Stimulated activated naive CD8-positive, alpha-beta T cell treated with anti-CD3 and anti-CD28 coated beads, Interleukin-15, amount 100 ng/mL, for 72 hours (primary cell): ENCODE results near the gene TRPV3.
"Not testable (repeated sequence)": the region's sequence is repeated elsewhere in the genome, so short reads cannot be mapped to it uniquely, and the experiment has no call there.

Source experiments
- ATAC-seq: fragments of 150-1000 bp; cut with Tn5 transposase; 2 replicates; pipeline ENCODE4 v1.10.0; 2021; ENCODE audit warnings: mild to moderate bottlenecking, moderate library complexity
- DNase-seq, 2 donors: peaks; one replicate each; pipeline ENCODE4 v3.0.0; 2021 to 2022
- H3K27ac Mint-ChIP-seq, 2 donors: one replicate each; pipeline ENCODE4 v1.8.0; 2022; ENCODE audit warnings: mild to moderate bottlenecking in 2 of 2, mixed read lengths in 2 of 2, moderate library complexity in 2 of 2
- H3K27me3 Mint-ChIP-seq: one replicate; pipeline ENCODE4 v1.8.0; 2022; ENCODE audit warnings: mixed read lengths
- H3K4me1 Mint-ChIP-seq: one replicate; pipeline ENCODE4 v1.8.0; 2022; ENCODE audit warnings: mild to moderate bottlenecking, mixed read lengths
- H3K4me3 Mint-ChIP-seq, 2 donors: one replicate each; pipeline ENCODE4 v1.8.0; 2022; ENCODE audit warnings: mild to moderate bottlenecking in 2 of 2, mixed read lengths in 2 of 2, moderate library complexity in 1 of 2
- H3K9me3 Mint-ChIP-seq, 2 donors: one replicate each; pipeline ENCODE4 v1.8.0; 2022; ENCODE audit warnings: mixed read lengths in 2 of 2

TRPV3 gene

DNA sequence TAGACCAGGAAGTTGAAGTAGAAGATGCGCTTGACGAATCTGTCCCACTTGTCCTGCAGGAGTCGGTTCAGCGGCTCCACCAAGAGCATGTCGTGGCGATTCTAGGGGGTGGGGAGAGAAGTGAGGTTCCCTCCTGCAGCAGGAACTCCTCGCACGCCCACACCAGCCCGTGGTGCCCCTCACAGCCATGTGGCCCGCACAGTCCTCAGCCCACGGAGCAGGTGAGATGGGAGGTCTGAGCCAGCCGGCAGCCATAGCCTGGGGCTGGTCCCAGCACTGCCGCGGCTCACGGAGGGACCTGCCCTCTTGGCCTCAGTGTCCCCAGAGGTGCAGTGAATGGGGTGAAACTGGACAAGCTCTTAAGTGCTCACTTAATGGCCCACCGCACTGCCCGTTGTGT is 28.2 kb upstream of the TRPV3 start:
- ATAC-seq (no peak), DNase-seq (no peak)
- Mint-ChIP-seq H3K27me3 (no peaks in the 10 kb centered on the region), H3K4me3 (no peak overlapping the region), H3K9me3 (no peaks in the 10 kb centered on the region), H3K4me1 (no peaks in the 10 kb centered on the region), H3K27ac (no peak overlapping the region)

DNA sequence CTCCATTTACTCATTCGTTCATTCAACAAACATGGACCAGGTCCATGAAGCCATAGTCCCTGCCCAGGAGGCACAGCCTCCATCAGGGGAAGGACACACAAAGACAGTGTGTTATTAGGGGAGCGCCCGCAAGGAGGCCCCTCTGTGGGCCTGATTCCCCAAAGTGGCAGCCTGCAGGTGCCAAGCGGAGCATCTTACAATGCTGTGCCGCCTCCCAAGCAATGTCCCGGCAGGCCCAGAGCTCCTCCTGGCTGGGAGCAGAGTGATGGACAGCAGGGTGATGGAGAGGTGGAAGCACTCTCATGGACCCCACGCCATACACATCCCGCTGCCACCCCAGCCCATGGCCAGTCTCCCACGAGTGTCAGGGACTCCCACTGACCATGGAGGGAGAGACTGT is 25.8 kb upstream of the TRPV3 start:
- no peak overlapping the region for H3K27ac Mint-ChIP-seq
- ATAC-seq (no peak), DNase-seq (no peak)
- H3K4me3 Mint-ChIP-seq = no peak overlapping the region
- no peaks in the 10 kb centered on the region for H3K4me1 Mint-ChIP-seq
- no peaks in the 10 kb centered on the region for H3K9me3 Mint-ChIP-seq
- H3K27me3 Mint-ChIP-seq = no peaks in the 10 kb centered on the region

- Mint-ChIP-seq H3K27ac (peak overlapping the region in 1 of 2 donors; percentile 34), H3K4me1 (no peaks in the 10 kb centered on the region), H3K4me3 (no peak overlapping the region), H3K9me3 (no peaks in the 10 kb centered on the region), H3K27me3 (no peaks in the 10 kb centered on the region)
- no peak for ATAC-seq
- no peak for DNase-seq
These were observed 25.3 kb upstream of the TRPV3 start for GRCh38 chr17:3582915-3583314.

- H3K4me1 Mint-ChIP-seq, ATAC-seq: not testable (repeated sequence)
These were observed 21.1 kb upstream of the TRPV3 start for GRCh38 chr17:3578667-3579066.

GRCh38 chr17:3576970-3577369 is 19.4 kb upstream of the TRPV3 start:
- DNase-seq = no peak
- no peaks in the 10 kb centered on the region for H3K27me3 Mint-ChIP-seq
- no peak for ATAC-seq

More at GRCh38 chr17:3578667-3579066, 21.1 kb upstream of the TRPV3 start:
- H3K27ac Mint-ChIP-seq, H3K4me3 Mint-ChIP-seq, DNase-seq, H3K27me3 Mint-ChIP-seq, H3K9me3 Mint-ChIP-seq: not testable (repeated sequence)

DNA sequence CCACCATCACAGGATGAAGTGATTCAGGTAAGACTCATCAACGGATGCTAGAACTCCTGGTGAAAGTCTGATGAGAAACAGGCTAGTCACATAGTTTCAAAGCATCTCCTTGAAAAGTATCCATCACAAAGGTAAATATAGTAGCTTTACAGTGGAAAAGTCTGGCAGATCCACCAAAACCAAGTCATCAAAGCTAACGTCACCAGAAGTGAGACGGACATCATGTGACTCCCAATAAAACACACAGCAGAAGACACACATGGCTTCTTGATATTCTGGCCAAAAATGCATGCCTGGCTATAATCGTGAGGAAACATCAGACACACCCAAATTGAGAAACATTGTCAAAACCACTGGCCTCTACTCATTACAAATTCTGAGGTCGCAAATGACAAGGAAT is 17.9 kb upstream of the TRPV3 start:
- no peaks in the 10 kb centered on the region for H3K9me3 Mint-ChIP-seq
- ATAC-seq (no peak), DNase-seq (no peak)
- H3K27me3 Mint-ChIP-seq = no peaks in the 10 kb centered on the region
- H3K27ac Mint-ChIP-seq = no peak overlapping the region
- no peaks in the 10 kb centered on the region for H3K4me1 Mint-ChIP-seq
- no peak overlapping the region for H3K4me3 Mint-ChIP-seq

More at GRCh38 chr17:3576970-3577369, 19.4 kb upstream of the TRPV3 start:
- Mint-ChIP-seq H3K27ac (no peak overlapping the region), H3K9me3 (no peaks in the 10 kb centered on the region), H3K4me3 (no peak overlapping the region), H3K4me1 (no peaks in the 10 kb centered on the region)

GRCh38 chr17:3574231-3574630 is 16.6 kb upstream of the TRPV3 start:
- H3K27me3 Mint-ChIP-seq = no peaks in the 10 kb centered on the region
- H3K4me1 Mint-ChIP-seq = no peaks in the 10 kb centered on the region
- DNase-seq = no peak
- no peaks in the 10 kb centered on the region for H3K9me3 Mint-ChIP-seq
- H3K27ac Mint-ChIP-seq = no peak overlapping the region
- ATAC-seq = no peak
- no peak overlapping the region for H3K4me3 Mint-ChIP-seq

DNA sequence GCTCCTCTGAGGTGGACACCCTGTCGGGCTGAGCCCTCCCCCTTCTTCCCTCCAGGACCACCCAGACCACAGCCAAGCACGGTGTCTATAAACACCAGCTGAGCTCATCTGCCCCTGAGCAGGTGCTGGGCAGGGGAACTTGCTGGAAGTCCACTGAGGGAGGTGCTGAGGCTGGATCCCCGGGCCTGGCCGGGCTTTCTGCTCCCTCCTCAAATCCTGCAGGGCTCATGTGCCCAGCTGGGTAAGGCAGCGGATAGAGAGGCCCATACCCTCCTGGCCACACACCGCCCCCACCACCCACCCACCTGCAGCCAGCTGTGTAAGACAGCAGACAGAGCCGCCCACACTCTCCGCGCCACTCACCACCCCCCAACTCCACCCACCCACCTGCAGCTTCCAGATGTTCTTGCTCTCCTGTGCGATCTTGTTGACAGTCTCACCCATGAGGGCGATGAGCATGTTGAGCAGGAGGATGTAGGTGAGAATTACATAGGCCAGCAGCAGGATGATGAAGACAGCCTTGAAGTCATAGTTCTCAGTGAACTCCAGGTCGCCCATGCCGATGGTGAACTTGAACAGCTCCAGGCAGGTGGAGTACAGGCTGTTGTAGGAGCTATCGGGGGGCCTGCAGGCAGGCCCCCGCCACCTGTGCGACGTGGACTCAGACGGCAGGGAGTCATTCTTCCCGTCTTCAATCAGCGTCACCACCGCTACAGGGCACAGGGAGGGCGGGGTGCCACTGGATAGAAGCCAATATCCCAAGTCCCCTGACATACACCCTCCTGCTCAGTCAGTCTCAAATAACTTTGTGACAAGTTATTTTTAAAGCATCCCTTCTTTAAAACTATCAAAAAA is 15.9 kb upstream of the TRPV3 start:
- Mint-ChIP-seq H3K9me3 (no peaks in the 10 kb centered on the region), H3K27me3 (no peaks in the 10 kb centered on the region), H3K27ac (no peak overlapping the region), H3K4me3 (no peak overlapping the region), H3K4me1 (no peaks in the 10 kb centered on the region)
- DNase-seq (no peak), ATAC-seq (no peak)

GRCh38 chr17:3572231-3572630 is 14.6 kb upstream of the TRPV3 start:
- Mint-ChIP-seq H3K27me3 (no peaks in the 10 kb centered on the region), H3K27ac (no peak overlapping the region), H3K4me3 (no peak overlapping the region), H3K4me1 (no peaks in the 10 kb centered on the region), H3K9me3 (no peaks in the 10 kb centered on the region)
- no peak for ATAC-seq
- no peak for DNase-seq

GRCh38 chr17:3571043-3571900 is 13.7 kb upstream of the TRPV3 start:
- H3K27ac Mint-ChIP-seq = peak overlapping the region in 1 of 2 donors; percentile 12
- no peaks in the 10 kb centered on the region for H3K4me1 Mint-ChIP-seq
- no peak overlapping the region for H3K4me3 Mint-ChIP-seq
- ATAC-seq (no peak), DNase-seq (no peak)
- H3K9me3 Mint-ChIP-seq = no peaks in the 10 kb centered on the region
- H3K27me3 Mint-ChIP-seq = no peaks in the 10 kb centered on the region

GRCh38 chr17:3569534-3570137 is 12.0 kb upstream of the TRPV3 start:
- Mint-ChIP-seq H3K9me3 (no peaks in the 10 kb centered on the region), H3K27me3 (no peaks in the 10 kb centered on the region), H3K4me3 (no peak overlapping the region), H3K27ac (no peak overlapping the region), H3K4me1 (no peaks in the 10 kb centered on the region)
- ATAC-seq (no peak), DNase-seq (no peak)

GRCh38 chr17:3566551-3566950 is 8.9 kb upstream of the TRPV3 start:
- Mint-ChIP-seq H3K27ac (no peak overlapping the region), H3K9me3 (no peaks in the 10 kb centered on the region), H3K4me3 (no peak overlapping the region), H3K4me1 (peaks cover 11% of the 10 kb centered on the region), H3K27me3 (no peaks in the 10 kb centered on the region)
- ATAC-seq = no peak
- no peak for DNase-seq

DNA sequence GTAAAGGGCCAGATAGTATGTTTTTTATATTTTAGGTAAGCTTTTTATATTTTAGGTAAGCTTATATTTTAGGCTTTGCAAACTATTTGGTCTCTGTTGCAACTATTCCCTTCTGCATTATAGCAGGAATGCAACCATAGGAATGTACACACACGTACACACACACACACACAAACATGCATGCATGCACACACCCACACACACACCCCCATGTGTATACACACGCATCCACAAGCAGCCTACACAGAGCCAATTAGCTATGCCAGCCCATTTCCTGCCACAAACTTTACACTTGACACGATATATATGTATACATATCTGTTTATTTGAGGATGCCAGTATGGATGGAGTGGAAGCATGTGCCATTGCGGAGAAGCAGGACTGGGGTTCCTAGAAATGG is 7.5 kb upstream of the TRPV3 start:
- DNase-seq (no peak), ATAC-seq (no peak)
- Mint-ChIP-seq H3K4me1 (peaks cover 11% of the 10 kb centered on the region), H3K27me3 (no peaks in the 10 kb centered on the region), H3K27ac (no peak overlapping the region), H3K9me3 (no peaks in the 10 kb centered on the region), H3K4me3 (no peak overlapping the region)

DNA sequence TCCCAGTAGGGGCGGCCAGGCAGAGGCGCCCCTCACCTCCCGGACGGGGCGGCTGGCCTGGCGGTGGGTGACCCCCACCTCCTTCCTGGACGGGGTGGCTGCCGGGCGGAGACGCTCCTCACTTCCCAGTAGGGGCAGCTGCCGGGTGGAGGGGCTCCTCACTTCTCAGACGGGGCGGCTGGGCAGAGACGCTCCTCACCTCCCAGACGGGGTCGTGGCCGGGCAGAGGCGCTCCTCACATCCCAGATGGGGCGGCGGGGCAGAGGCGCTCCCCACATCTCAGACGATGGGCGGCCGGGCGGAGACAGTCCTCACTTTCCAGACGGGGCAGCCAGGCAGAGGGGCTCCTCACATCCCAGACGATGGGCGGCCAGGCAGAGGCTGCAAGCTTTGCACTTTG is 6.6 kb upstream of the TRPV3 start:
- peaks cover 14% of the 10 kb centered on the region for H3K4me1 Mint-ChIP-seq
- H3K9me3 Mint-ChIP-seq, DNase-seq, H3K4me3 Mint-ChIP-seq, H3K27me3 Mint-ChIP-seq, ATAC-seq, H3K27ac Mint-ChIP-seq: not testable (repeated sequence)

DNA sequence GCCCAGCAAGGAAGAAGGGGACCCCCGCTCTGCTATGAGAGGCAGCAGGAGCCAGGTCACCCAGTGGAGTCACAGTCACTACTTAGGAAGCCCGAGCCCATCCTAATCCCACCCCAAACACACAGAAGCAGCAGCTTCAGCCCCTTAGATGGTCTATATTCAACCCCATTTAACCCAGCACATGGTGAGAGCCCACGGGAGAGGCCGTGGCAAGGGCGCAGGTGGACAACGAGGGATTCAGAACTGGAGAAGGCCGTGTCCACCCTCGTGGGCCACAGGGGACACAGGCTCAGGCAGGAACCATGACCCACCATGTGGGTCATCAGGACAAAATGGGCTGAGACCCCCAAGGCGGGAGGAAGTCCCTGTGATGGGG is 1.6 kb upstream of the TRPV3 start:
- Mint-ChIP-seq H3K4me3 (peak overlapping the region in 1 of 2 donors; percentile 24), H3K27ac (peak overlapping the region in 1 of 2 donors; percentile 78), H3K9me3 (no peaks in the 10 kb centered on the region), H3K4me1 (peaks cover 36% of the 10 kb centered on the region), H3K27me3 (peaks cover 9% of the 10 kb centered on the region)
- ATAC-seq (no peak), DNase-seq (no peak)
